GM12874 (cell line): ENCODE data around the gene ABCC1.

Experiments
- CTCF ChIP-seq: IDR thresholded peaks from 2 replicates; pipeline ENCODE4 v1.5.1; 2011; ENCODE audit warnings: low read depth, mild to moderate bottlenecking, control low read depth, low read length, moderate library complexity; ENCODE audit not compliant: insufficient read depth

Gene ABCC1

DNA sequence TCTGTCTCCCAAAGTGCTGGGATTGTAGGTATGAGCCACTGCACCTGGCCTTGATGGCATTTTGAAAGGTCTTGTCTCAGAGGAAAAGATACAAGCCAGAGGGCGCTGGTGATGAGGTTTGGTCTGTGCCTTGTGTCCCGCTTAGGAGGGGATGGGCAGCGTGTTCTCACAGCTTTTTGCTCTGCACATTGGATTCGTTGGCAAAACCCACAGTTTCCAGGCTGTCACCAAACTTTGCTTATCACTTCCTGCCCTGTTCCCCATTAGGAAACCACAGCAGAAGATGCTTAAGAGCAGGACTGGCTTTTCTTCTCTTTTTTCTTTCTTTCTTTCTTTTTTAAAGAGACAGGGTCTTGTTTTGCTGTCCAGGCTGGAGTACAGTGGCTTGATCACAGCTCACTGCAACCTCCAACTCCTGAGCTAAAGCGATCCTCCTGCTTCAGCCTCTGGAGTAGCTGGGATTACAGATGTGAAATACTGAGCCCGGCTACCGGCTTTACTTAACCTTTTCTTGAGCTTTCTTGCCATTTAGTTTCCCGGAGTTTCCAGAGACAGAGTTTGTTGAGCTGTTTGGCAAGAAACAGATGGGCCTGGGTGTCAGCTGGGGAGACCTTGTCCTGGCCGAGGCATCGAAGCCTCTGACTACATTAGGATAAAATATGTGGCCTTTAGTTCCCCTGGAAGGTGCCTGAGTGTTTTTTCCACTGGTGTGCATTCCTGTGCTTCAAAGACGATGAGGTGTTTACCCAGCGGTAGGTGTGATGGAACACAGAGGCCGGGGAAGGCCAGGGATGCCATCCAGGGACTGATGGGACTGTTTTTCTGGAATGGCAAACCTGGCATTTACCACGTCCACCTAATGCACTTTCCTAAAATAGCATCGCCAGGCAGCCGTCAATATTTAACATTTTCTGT, 112.9 kb downstream of the ABCC1 start:
- 0 out of 2 replicates have a peak, but pooled peaks have one; percentile 19 for TF ChIP-seq CTCF

DNA sequence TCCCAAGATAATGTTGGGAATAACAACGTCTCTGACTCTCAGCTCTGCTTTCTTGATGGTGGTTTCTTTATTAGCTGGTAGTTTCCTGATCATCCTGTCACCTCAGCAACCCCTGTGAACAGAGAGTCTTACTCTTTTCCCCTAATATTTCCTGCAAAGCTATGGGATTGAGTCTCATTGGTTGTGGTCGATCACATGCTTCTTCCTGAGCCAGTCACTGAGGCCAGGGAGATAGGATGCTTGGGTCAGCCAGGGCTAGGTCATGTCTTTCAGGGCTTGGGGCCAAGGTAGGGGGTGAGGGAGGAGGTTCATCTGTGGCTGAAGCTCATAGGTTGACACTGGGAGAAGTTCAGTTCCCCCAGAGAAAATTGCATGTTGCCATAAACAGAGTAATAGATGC, 114.3 kb downstream of the ABCC1 start:
- no peak for TF ChIP-seq CTCF

DNA sequence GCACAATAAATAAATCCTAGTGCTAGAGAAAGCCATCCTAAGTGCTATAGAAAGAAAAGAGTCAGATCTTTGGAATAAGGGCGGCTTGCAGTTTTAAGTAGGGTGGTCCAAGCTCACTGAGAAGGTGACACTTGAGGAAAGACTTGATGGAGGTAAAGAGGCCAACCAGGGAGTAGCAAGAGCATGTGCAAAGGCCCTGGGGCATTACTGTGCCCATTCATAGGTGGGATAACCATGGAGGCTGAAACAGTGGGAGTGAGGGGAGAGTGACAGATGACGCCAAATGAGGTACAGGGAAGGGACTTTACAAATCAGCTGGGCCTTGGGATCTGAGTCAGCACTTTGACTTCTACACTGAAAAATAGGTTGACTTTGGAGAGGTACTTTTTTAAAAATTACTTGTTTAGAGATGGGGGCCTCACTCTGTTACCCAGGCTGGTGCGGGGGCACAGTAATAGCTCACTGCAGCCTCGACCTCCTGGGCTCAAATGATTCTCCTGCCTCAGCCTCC, 115.5 kb downstream of the ABCC1 start:
- TF ChIP-seq CTCF = no peak

DNA sequence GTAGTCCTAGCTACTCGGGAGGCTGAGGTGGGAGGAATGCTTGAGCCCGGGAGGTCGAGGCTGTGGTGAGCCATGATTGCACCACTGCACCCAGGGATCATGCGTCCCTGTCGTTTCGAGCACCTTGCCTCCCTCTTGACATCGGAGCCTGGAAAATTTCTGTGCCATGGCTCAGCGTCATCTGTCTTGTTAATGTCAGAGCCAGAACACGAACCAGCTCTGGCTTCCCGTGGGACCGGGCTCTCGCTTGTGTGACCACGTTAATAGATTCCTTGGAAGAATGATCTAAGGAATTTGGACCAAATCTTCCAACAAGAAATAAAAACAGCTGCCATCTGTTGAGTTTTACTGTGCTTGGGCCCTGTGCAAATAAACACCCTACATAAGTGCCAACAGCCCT, 117.7 kb downstream of the ABCC1 start:
- no peak for TF ChIP-seq CTCF

- TF ChIP-seq CTCF = no peak
Observed at GRCh38 chr16:16071631-16072244, 122.3 kb downstream of the ABCC1 start.

DNA sequence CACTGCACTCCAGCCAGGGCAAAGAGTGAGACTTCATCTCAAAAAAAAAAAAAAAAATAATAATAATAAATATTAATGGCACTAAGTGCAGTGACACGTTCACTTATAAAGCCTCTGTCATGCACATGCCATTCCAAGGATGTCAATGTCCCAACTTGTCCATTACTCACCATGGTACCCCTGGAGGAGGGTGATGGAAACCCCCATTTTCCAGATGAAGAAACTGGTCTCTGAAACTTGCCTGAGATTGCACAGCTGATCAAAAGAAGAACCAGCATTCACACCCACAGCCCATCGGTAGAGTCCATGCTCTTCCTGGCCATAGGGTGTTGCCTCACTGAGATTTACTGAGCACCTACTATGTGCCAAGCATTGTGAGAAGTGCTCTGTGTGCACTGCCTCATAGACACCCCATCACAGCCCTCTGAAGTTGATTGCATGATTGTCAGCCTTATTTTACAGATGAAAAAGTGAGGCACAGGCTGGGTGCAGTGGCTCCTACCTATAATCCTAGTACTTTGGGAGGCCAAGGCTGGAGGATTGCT, 123.7 kb downstream of the ABCC1 start:
- no peak for TF ChIP-seq CTCF

DNA sequence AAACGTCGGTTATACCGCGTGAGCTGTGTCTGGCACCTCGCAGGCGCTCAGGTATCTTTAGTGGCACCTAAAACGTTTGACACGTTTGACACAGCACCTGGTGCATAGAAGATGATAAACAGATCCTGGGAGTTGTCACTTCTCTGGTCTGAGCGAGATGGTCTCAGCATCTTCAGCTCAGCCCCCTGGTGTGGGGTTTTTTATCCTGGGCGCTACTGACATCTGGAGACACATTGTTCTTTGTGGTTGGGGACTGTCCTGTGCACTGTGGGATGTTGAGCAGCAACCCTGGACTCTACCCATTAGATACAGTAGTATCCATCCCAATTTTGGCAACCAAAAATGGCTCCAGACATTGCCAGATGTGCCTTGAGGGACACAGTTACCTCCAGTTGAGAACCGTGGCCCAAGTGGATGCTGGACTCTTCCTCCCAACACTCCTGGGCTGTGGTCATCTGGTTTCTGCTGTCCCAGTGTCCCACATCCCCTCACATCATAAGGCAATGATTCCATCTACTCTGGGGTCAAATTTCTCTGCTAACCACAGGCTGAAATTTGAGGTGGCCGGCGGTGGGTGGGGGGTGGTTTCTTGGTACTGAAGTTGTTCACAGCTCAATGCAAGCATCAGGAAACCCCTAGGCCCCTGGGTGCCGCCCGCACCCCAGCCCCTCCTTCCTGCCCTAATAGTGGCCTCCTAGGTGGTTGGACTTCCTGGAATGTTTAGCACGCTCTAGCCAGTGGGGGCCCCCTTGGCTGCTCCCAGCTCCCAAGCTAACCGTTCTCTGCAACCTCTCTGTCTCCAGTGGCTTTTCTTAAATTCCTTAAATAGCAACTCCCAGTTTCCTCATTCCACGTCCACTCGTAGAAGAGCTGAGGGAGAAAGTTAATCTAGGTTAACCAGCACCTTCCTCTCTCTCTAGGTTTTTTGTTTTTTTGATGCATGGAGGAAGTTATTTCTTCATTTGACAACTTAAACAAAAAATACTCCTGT, 124.8 kb downstream of the ABCC1 start:
- no peak for TF ChIP-seq CTCF
